Lower leg skin (tissue), 3 donors: ENCODE measurements around the gene WWOX.

Experiments used
- POLR2A ChIP-seq, 2 donors: fragments of 450-650 bp; IDR thresholded peaks; one replicate each; pipeline ENCODE4 v1.6.1; 2016 to 2017; ENCODE audit warnings: antibody characterized with exemption in 2 of 2, mild to moderate bottlenecking in 1 of 2, moderate library complexity in 1 of 2
- TF ChIP-seq, protein P1 (sequence below), 3 donors: fragments of 450-650 bp; IDR thresholded peaks; one replicate each; pipeline ENCODE4 v1.5.1; 2016; ENCODE audit warnings: antibody characterized with exemption in 3 of 3, mild to moderate bottlenecking in 3 of 3, moderate library complexity in 2 of 3

GRCh38 chr16:79132701-79133100 lies 1033.2 kb downstream of the WWOX start:
- TF ChIP-seq, protein P1, sequence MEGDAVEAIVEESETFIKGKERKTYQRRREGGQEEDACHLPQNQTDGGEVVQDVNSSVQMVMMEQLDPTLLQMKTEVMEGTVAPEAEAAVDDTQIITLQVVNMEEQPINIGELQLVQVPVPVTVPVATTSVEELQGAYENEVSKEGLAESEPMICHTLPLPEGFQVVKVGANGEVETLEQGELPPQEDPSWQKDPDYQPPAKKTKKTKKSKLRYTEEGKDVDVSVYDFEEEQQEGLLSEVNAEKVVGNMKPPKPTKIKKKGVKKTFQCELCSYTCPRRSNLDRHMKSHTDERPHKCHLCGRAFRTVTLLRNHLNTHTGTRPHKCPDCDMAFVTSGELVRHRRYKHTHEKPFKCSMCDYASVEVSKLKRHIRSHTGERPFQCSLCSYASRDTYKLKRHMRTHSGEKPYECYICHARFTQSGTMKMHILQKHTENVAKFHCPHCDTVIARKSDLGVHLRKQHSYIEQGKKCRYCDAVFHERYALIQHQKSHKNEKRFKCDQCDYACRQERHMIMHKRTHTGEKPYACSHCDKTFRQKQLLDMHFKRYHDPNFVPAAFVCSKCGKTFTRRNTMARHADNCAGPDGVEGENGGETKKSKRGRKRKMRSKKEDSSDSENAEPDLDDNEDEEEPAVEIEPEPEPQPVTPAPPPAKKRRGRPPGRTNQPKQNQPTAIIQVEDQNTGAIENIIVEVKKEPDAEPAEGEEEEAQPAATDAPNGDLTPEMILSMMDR (IDR thresholded peaks at IDR 0.05), result no peak
- no peak for TF ChIP-seq POLR2A (IDR thresholded peaks at IDR 0.05)
